IMR-90 (cell line): ENCODE measurements around the gene TRAF1. TPM values are rescaled to one million over a fixed set of nuclear protein-coding genes. Genes with fewer than 3 reads are reported as not detected.

Experiments used
- ATAC-seq: fragments of 200-7000 bp; cut with Tn5 transposase; 2 replicates; pipeline ENCODE4 v1.9.1; 2020; ENCODE audit warnings: low read depth, mild to moderate bottlenecking, moderate library complexity
- BruUV-seq: library from RNA; stranded (reverse); fragments of 400-500 nt; replicated peaks from 2 replicates; lab custom pipeline; 2021; lab: Mats Ljungman, UMichigan
- CTCF ChIA-PET: fragments of 300-600 bp; formaldehyde crosslinking; extraction: SDS; loops from one replicate; lab custom pipeline; 2021; ENCODE audit warnings: antibody characterized with exemption; lab: Yijun Ruan, JAX
- POLR2A ChIA-PET: fragments of 300-600 bp; sonication (Branson Sonifier 250); formaldehyde crosslinking; loops from one replicate; lab custom pipeline; 2022; ENCODE audit warnings: antibody characterized with exemption; ENCODE audit not compliant: unreplicated experiment; lab: Charles Lee
- DNase-seq: peaks from one replicate; pipeline ENCODE4 v3.0.0; 2013
- H2AFZ ChIP-seq: replicated peaks from 2 replicates; pipeline ENCODE3; 2013; ENCODE audit warnings: low read length, mild to moderate bottlenecking; ENCODE audit not compliant: poor library complexity
- H2AK5ac ChIP-seq: 2 replicates; pipeline ENCODE4 v1.6.1; 2013; ENCODE audit warnings: low read depth, low read length, inconsistent platforms
- H2AK9ac ChIP-seq: replicated peaks from 2 replicates; pipeline ENCODE3; 2013; ENCODE audit warnings: mild to moderate bottlenecking, low read depth, low read length, moderate library complexity; ENCODE audit not compliant: poor library complexity
- H2BK120ac ChIP-seq: 2 replicates; pipeline ENCODE4 v1.6.1; 2013; ENCODE audit warnings: low read depth, low read length, inconsistent platforms
- H2BK15ac ChIP-seq: 3 replicates; pipeline ENCODE4 v1.6.1; 2013; ENCODE audit warnings: low read depth, low read length, inconsistent platforms
- H2BK20ac ChIP-seq: 2 replicates; pipeline ENCODE4 v1.6.1; 2013; ENCODE audit warnings: low read depth, mild to moderate bottlenecking, inconsistent platforms, low read length, moderate library complexity
- H2BK5ac ChIP-seq: 2 replicates; pipeline ENCODE4 v1.6.1; 2013; ENCODE audit warnings: mild to moderate bottlenecking, low read depth, low read length, inconsistent platforms; ENCODE audit not compliant: poor library complexity, severe bottlenecking
- H3K14ac ChIP-seq: replicated peaks from 2 replicates; pipeline ENCODE4 v1.6.1; 2013; ENCODE audit warnings: low read depth, low read length, inconsistent platforms
- H3K18ac ChIP-seq: 2 replicates; pipeline ENCODE4 v1.6.1; 2013; ENCODE audit warnings: low read depth, low read length, control low read depth
- H3K23ac ChIP-seq: 2 replicates; pipeline ENCODE4 v1.6.1; 2013; ENCODE audit warnings: low read depth, low read length, inconsistent platforms
- H3K27ac ChIP-seq: 2 replicates; pipeline ENCODE4 v1.5.1; 2013; ENCODE audit warnings: mild to moderate bottlenecking, control low read depth, low read length; ENCODE audit not compliant: insufficient read depth
- H3K27me3 ChIP-seq: 2 replicates; pipeline ENCODE4 v1.6.1; 2013; ENCODE audit warnings: low read length; ENCODE audit not compliant: control insufficient read depth, insufficient read depth
- H3K36me3 ChIP-seq: 2 replicates; pipeline ENCODE4 v1.6.1; 2013; ENCODE audit warnings: low read length, mixed read lengths; ENCODE audit not compliant: control insufficient read depth, insufficient read depth
- H3K4ac ChIP-seq: 2 replicates; pipeline ENCODE4 v1.6.1; 2013; ENCODE audit warnings: low read depth, low read length, inconsistent platforms
- H3K4me1 ChIP-seq: 2 replicates; pipeline ENCODE4 v1.6.1; 2013; ENCODE audit warnings: low read length, mixed read lengths; ENCODE audit not compliant: control insufficient read depth, insufficient read depth
- H3K4me2 ChIP-seq: 2 replicates; pipeline ENCODE4 v1.6.1; 2013; ENCODE audit warnings: low read depth, mild to moderate bottlenecking, control low read depth, low read length, moderate library complexity
- H3K4me3 ChIP-seq: 2 replicates; pipeline ENCODE4 v1.5.1; 2013; ENCODE audit warnings: low read depth, mild to moderate bottlenecking, control low read depth, low read length, moderate library complexity; ENCODE audit not compliant: insufficient read depth
- H3K56ac ChIP-seq: 2 replicates; pipeline ENCODE4 v1.6.1; 2013; ENCODE audit warnings: low read length, inconsistent platforms; ENCODE audit not compliant: insufficient read depth; ENCODE audit errors: extremely low read depth
- H3K79me1 ChIP-seq, 2 experiments: 2 replicates each; pipeline ENCODE4 v1.6.1; 2013; ENCODE audit warnings: low read length in 2 of 2, inconsistent platforms in 1 of 2, low read depth in 1 of 2
- H3K9ac ChIP-seq: 2 replicates; pipeline ENCODE4 v1.6.1; 2013; ENCODE audit warnings: low read depth, low read length, control low read depth
- H3K9me1 ChIP-seq: 2 replicates; pipeline ENCODE4 v1.6.1; 2013; ENCODE audit warnings: low read length, inconsistent platforms; ENCODE audit not compliant: insufficient read depth
- H3K9me3 ChIP-seq: 2 replicates; pipeline ENCODE4 v1.6.1; 2013; ENCODE audit warnings: low read length; ENCODE audit not compliant: control insufficient read depth, insufficient read depth
- H4K20me1 ChIP-seq: 2 replicates; pipeline ENCODE4 v1.6.1; 2013; ENCODE audit warnings: low read length, inconsistent platforms; ENCODE audit not compliant: insufficient read depth
- H4K5ac ChIP-seq: 2 replicates; pipeline ENCODE4 v1.6.1; 2013; ENCODE audit warnings: mild to moderate bottlenecking, low read depth, low read length, control low read depth
- H4K8ac ChIP-seq, 2 experiments: 2 replicates each; pipeline ENCODE4 v1.6.1; 2013; ENCODE audit warnings: low read depth in 2 of 2, low read length in 2 of 2, control low read depth in 1 of 2, inconsistent platforms in 1 of 2
- H4K91ac ChIP-seq: 2 replicates; pipeline ENCODE4 v1.6.1; 2013; ENCODE audit warnings: low read depth, low read length, inconsistent platforms; ENCODE audit not compliant: insufficient read depth
- BHLHE40 ChIP-seq: fragments of 150-350 bp; IDR thresholded peaks from 2 replicates; pipeline ENCODE4 v1.6.1; 2016; ENCODE audit warnings: mild to moderate bottlenecking, low read depth, low read length
- CEBPB ChIP-seq: IDR thresholded peaks from 2 replicates; pipeline ENCODE4 v1.6.1; 2012; ENCODE audit warnings: low read depth, low read length, improper control_type of control experiment
- CHD1 ChIP-seq: IDR thresholded peaks from 2 replicates; pipeline ENCODE4 v1.6.1; 2012; ENCODE audit warnings: low read depth, low read length, improper control_type of control experiment
- ELK1 ChIP-seq: fragments of 150-350 bp; IDR thresholded peaks from 2 replicates; pipeline ENCODE4 v1.6.1; 2016; ENCODE audit warnings: low read depth, mild to moderate bottlenecking, low read length, moderate library complexity, borderline replicate concordance
- FOS ChIP-seq: fragments of 150-350 bp; IDR thresholded peaks from 2 replicates; pipeline ENCODE4 v1.6.1; 2016; ENCODE audit warnings: low read depth, low read length
- MAFK ChIP-seq: IDR thresholded peaks from 2 replicates; pipeline ENCODE4 v1.6.1; 2012; ENCODE audit warnings: low read depth, low read length, improper control_type of control experiment
- MAZ ChIP-seq: IDR thresholded peaks from 2 replicates; pipeline ENCODE4 v1.6.1; 2012; ENCODE audit warnings: low read depth, mild to moderate bottlenecking, low read length, improper control_type of control experiment, moderate library complexity, borderline replicate concordance
- MXI1 ChIP-seq: IDR thresholded peaks from 2 replicates; pipeline ENCODE4 v1.6.1; 2012; ENCODE audit warnings: low read depth, mild to moderate bottlenecking, low read length, moderate library complexity, borderline replicate concordance
- NFE2L2 ChIP-seq: fragments of 150-350 bp; IDR thresholded peaks from 2 replicates; pipeline ENCODE4 v1.6.1; 2016; ENCODE audit warnings: low read depth, mild to moderate bottlenecking, low read length
- POLR2A ChIP-seq: IDR thresholded peaks from 2 replicates; pipeline ENCODE4 v1.6.1; 2012; ENCODE audit warnings: mild to moderate bottlenecking, low read depth, low read length
- RAD21 ChIP-seq: IDR thresholded peaks from 2 replicates; pipeline ENCODE4 v1.6.1; 2012; ENCODE audit warnings: low read length, improper control_type of control experiment
- RCOR1 ChIP-seq: IDR thresholded peaks from 2 replicates; pipeline ENCODE4 v1.6.1; 2012; ENCODE audit warnings: mild to moderate bottlenecking, low read length, improper control_type of control experiment; ENCODE audit not compliant: insufficient replicate concordance
- RFX5 ChIP-seq: IDR thresholded peaks from 2 replicates; pipeline ENCODE4 v1.8.0; 2012; ENCODE audit warnings: low read depth, mild to moderate bottlenecking, low read length, moderate library complexity
- SMC3 ChIP-seq: fragments of 150-350 bp; IDR thresholded peaks from 2 replicates; pipeline ENCODE4 v1.6.1; 2016; ENCODE audit warnings: low read depth, mild to moderate bottlenecking, antibody characterized with exemption, low read length, moderate library complexity
- WGBS, 2 experiments: methylation state at CpG; one replicate each; pipeline versions ENCODE4 v1.1.5 to v1.1.7; 2013; ENCODE audit warnings: missing lambda C conversion rate in 2 of 2; ENCODE audit not compliant: insufficient read length in 1 of 2; ENCODE audit errors: extremely low coverage in 2 of 2; 5-methylcytosine and 5-hydroxymethylcytosine counted together
- dilution Hi-C: fragments of 300-500 bp; cut with HindIII; formaldehyde crosslinking; loops from one replicate; pipeline ENCODE4 v1.14.3; 2018; ENCODE audit warnings: low sequenced_read_pairs; ENCODE audit not compliant: unreplicated experiment
- in situ Hi-C: fragments of 300-500 bp; cut with MboI; formaldehyde crosslinking; loops from 3 replicates; pipeline ENCODE4 v1.14.3; 2019; ENCODE audit warnings: low sequenced_read_pairs, inconsistent platforms, mixed read lengths
- intact Hi-C: fragments of 100-400 bp; cut with micrococcal nuclease; formaldehyde crosslinking; loops from 2 replicates; pipeline ENCODE4 v1.10.0; 2022
- polyA plus RNA-seq, 3 experiments: library from polyadenylated mRNA; depleted of rRNA; stranded (reverse); fragments of >200 nt; gene quantifications; 2 replicates each; pipeline ENCODE4 v1.2.3, GENCODE V29; 2012; ENCODE audit warnings: low replicate concordance in 1 of 3
- total RNA-seq: library from RNA; depleted of rRNA; stranded (reverse); fragments of >200 nt; gene quantifications from 2 replicates; pipeline ENCODE4 v1.2.3, GENCODE V29; 2012
- TF ChIP-seq, protein P1 (sequence below): fragments of 150-350 bp; IDR thresholded peaks from 2 replicates; pipeline ENCODE4 v1.6.1; 2017; ENCODE audit warnings: mild to moderate bottlenecking, antibody characterized with exemption, low read length, low read depth
- TF ChIP-seq, protein P2 (sequence below): conservative IDR thresholded peaks from 2 replicates; pipeline ENCODE4 v1.5.1; 2012; ENCODE audit warnings: mild to moderate bottlenecking, low read depth, low read length, improper control_type of control experiment

TRAF1 gene
- total and polyA plus RNA-seq, 2 of the 4 experiments (the other 2 are of a cell fraction), result 3.9 to 4.1 TPM

DNA sequence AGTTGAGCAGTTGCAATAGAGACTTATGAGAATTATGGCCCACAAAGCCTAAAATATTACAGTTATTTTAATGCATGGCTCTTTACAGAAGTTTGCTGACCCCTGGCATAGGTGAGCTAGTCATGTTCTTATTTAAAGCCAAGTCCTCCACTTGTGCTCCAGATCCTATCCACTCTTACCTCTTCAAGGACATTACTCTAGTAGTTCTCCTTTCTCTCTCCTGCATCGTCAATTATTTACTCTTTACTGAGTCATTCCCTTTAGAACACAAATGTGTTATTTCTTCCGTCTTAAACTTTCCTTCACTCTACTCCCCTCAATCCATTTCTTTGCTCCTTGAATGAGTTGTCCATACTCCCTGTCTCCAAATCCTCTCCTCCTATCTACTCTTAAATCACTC lies 20.6 kb upstream of the TRAF1 start:
- Histone ChIP-seq H2AK9ac (no peak overlapping the region), H3K79me1 (no peaks in the 10 kb centered on the region), H3K4me3 (no peak overlapping the region), H2BK20ac (no peak overlapping the region), H3K36me3 (no peaks in the 10 kb centered on the region), H3K4ac (no peak overlapping the region), H3K56ac (no peak overlapping the region), H3K9me3 (no peaks in the 10 kb centered on the region), H2BK120ac (no peak overlapping the region), H2AK5ac (no peak overlapping the region), H4K5ac (no peak overlapping the region), H2AFZ (no peak overlapping the region), H3K14ac (no peak overlapping the region; the same call in 1 of the 2 replicates), H3K9me1 (peaks cover 12% of the 10 kb centered on the region; the same call in 1 of the 2 replicates), H3K23ac (no peak overlapping the region), H3K27me3 (no peaks in the 10 kb centered on the region), H4K91ac (no peak overlapping the region), H3K18ac (no peak overlapping the region), H2BK15ac (no peak overlapping the region), H3K27ac (no peak overlapping the region), H3K4me1 (peaks cover 10% of the 10 kb centered on the region), H4K8ac (no peak overlapping the region), H2BK5ac (no peak overlapping the region), H3K4me2 (no peak overlapping the region), H4K20me1 (no peaks in the 10 kb centered on the region), H3K9ac (no peak overlapping the region)
- POLR2A ChIA-PET, result no interaction called here
- in situ Hi-C loops (no loop called here), intact Hi-C loops (no loop called here), dilution Hi-C loops (no loop called here)
- no TSS peak for BruUV-seq
- ATAC-seq (no peak), DNase-seq (no peak)
- CTCF ChIA-PET, result no interaction called here
- 88 to 100% methylated on average over 1 to 2 of the region's 2 CpGs for WGBS, 2 experiments
- TF ChIP-seq, protein P1, sequence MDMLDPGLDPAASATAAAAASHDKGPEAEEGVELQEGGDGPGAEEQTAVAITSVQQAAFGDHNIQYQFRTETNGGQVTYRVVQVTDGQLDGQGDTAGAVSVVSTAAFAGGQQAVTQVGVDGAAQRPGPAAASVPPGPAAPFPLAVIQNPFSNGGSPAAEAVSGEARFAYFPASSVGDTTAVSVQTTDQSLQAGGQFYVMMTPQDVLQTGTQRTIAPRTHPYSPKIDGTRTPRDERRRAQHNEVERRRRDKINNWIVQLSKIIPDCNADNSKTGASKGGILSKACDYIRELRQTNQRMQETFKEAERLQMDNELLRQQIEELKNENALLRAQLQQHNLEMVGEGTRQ, result no peak
- TF ChIP-seq RCOR1 (no peak), FOS (no peak), POLR2A (no peak), CHD1 (no peak), NFE2L2 (no peak), CEBPB (no peak), MAFK (no peak), MXI1 (no peak), MAZ (no peak), ELK1 (no peak), BHLHE40 (no peak), RFX5 (no peak), RAD21 (no peak), SMC3 (no peak)
- TF ChIP-seq, protein P2, sequence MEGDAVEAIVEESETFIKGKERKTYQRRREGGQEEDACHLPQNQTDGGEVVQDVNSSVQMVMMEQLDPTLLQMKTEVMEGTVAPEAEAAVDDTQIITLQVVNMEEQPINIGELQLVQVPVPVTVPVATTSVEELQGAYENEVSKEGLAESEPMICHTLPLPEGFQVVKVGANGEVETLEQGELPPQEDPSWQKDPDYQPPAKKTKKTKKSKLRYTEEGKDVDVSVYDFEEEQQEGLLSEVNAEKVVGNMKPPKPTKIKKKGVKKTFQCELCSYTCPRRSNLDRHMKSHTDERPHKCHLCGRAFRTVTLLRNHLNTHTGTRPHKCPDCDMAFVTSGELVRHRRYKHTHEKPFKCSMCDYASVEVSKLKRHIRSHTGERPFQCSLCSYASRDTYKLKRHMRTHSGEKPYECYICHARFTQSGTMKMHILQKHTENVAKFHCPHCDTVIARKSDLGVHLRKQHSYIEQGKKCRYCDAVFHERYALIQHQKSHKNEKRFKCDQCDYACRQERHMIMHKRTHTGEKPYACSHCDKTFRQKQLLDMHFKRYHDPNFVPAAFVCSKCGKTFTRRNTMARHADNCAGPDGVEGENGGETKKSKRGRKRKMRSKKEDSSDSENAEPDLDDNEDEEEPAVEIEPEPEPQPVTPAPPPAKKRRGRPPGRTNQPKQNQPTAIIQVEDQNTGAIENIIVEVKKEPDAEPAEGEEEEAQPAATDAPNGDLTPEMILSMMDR, result no peak
